Left hindlimb (tissue), 1 donor: ENCODE data around the gene SETD1B.
"Not testable (repeated sequence)": the region's sequence is repeated elsewhere in the genome, so short reads cannot be mapped to it uniquely, and the experiment has no call there.

Experiments
- DNase-seq: peaks from one replicate; pipeline ENCODE4 v3.0.0-alpha.2; 2018

SETD1B gene

DNA sequence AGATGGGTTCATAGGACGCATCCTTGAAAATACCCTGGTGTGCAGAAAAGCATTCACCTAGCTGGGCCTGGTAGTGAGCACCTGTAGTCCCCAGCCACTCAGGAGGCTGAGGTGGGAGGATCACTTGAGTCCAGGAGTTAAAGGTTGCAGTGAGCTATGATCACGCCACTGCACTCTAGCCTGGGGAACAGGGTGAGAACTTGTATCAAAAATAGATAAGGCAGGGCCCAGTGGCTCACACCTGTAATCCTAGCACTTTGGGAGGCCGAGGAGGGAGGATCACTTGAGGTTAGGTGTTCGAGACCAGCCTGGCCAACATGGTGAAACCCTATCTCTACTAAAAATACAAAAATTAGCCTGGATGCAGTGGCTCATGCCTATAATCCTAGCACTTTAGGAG, 56.9 kb downstream of the SETD1B start:
- DNase-seq = not testable (repeated sequence)

DNA sequence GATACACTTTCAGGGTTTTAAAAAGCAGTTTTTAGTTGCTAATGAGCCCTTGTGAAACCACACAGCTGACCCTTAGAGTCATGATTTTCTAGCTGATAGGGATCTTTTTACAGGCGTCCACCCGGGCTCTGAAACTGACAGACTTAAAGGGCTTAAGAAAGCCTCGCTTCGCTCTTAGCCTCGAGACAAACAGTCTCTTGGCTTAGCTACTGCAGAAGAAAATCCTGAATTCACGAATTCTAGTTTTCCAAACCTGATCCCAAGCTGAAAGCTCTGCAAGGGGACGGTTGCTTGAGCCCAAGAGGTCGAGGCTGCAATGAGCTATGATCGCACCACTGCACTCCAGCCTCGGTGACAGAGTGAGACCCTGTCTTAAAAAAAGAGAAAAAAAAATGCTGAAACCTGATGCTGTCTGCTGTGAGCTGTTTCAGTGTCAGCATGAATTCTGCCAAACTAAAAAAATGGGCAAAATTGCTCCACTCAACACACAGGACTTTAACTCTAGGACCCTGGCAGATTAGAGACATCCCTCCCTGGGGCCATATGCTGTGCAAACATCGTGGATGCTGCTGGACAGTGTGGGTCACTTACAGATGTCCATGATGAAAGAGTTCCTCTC, 57.9 kb downstream of the SETD1B start:
- DNase-seq = no peak

DNA sequence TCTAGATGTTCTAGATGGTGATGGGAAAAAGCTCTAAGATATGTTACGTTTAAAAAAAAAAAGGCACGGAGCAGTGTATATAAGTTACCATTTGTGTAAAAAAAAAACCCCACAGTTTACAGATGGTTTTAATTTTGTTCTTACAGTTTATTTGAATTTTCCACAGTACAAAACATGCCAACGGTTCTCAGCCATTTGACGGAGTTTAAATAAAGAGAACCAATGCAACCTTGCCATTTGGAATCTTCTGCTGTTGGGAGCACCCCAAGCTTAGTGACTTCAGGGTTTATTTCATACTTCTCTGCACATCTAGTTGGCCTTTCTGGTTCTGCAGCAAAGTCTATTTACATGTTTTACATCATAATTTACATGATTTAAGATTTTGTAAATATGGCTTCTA, 62.5 kb downstream of the SETD1B start:
- DNase-seq = no peak

DNA sequence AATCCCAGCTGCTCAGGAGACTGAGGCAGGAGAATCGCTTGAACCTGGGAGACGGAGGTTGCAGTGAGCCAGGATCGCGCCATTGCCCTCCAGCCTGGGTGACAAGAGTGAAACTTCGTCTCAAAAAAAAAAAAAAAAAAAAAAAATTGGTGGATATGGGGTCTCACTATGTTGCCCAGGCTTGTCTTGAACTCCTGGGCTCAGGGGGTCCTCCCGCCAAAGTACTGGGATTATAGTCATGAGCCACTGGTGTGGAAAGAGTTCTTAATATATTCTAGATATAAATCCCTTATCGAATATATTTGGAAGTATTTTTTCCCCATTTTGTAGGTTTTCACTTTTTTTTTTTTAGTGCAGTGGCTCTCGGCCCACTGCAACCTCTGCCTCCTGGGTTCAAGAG, 65.4 kb downstream of the SETD1B start:
- DNase-seq = not testable (repeated sequence)

DNA sequence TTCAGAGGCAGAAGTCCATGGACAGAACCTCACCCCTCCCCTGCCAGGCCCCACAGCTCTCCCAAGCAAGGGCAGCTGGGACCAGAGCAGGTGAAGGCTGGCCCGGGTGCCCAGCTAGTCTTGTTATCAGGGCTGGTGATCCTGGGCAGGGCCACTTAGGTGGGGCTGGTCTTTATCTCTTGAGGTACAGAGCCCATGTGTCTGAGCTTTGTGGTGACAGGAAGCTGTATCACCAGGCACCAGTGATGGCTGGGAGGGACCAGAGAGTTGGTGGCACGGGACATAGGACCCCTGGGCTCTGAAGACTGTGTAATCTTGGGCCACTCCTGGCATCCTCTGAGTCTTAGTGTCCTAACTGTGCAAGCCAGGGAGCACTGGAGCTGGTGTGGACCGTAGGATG, 67.7 kb downstream of the SETD1B start:
- no peak for DNase-seq

- peak; percentile 79 for DNase-seq
These were observed 68.9 kb downstream of the SETD1B start for GRCh38 chr12:121872546-121873215.

DNA sequence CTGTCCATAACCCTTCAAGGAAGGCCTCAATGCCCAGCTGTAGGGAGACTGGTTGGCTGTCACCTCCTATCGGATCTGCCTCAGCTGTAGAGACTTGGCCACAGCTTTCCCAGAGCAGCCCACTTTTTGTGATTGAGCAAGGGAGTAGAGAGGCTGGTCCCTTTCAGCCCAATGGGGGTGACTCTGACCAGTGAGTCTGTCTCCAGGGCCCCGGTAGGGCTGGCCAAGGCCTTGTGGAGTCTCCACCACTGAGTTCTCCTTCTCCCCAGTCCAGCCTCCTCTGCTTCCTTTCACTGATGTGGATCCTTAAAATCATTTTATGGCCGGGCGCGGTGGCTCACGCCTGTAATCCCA, 69.4 kb downstream of the SETD1B start:
- DNase-seq = no peak

DNA sequence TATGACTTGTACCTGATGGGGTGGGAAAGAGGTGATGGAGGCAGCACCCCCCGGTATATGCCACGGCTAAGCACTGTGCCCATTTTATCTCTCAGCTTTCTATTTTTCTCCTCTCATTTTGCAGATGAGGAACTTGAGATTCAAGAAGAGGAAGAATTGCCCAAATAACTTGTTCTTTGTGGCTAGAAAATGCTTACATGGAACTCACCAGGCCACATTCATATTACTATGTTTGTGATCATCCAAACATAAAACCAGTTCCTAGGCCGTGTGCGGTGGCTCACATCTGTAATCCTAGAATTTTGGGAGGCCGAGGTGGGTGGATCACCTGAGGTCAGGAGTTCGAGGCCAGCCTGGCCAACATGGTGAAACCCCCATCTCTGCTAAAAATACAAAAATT, 70.3 kb downstream of the SETD1B start:
- DNase-seq = no peak

DNA sequence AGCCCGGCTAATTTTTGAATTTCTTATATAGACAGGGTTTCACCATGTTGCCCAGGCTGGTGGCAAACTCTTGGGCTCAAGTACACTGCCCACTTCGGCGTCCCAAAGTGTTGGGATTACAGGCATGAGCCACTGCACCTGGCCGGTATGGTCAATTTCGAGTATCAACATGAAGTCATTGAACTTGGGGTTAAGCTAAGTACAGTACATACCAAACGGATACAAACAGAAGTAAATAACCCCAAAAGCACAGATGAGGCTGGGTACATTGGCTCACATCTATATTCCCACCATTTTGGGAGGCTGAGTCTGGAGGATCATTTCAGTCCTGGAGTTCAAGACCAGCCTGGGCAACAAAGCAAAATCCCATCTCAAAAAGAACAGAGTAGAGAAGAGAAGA, 71.8 kb downstream of the SETD1B start:
- DNase-seq = no peak

GRCh38 chr12:121876080-121876447, 72.3 kb downstream of the SETD1B start:
- DNase-seq = not testable (repeated sequence)
